ENCODE data around the gene TAF4.

Gene TAF4

DNA sequence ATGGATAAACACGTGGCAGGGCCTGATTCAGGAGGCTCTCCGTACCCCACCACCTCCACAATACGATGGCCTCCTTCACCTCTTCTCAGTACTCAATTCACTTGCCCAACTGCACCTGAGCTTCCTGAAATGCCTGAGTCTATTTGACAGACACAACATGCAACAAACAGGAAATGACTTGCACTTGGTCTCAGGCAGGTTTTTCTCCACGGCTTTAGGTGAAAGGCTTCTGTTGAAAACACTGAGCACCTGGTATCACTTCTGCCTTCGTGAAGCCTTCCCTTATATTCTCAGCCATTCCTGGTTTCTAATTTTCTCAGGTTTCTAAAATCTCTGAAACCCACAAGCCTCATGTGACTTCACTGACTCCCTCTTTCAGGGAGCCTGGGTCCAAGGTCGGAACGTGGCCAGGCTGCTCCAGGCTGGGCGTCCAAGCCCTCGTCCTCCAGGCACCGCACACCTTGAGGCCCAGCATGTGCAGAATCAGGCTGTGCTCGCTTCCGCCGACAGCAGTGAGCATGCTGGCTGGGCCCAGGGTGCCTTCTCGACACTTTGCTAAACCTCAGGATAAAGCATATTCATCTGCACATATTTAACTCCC lies 34.7 kb downstream of the TAF4 start:
- H3K27ac ChIP-seq: peak overlapping the region; percentile 94
- TF ChIP-seq, protein P1, sequence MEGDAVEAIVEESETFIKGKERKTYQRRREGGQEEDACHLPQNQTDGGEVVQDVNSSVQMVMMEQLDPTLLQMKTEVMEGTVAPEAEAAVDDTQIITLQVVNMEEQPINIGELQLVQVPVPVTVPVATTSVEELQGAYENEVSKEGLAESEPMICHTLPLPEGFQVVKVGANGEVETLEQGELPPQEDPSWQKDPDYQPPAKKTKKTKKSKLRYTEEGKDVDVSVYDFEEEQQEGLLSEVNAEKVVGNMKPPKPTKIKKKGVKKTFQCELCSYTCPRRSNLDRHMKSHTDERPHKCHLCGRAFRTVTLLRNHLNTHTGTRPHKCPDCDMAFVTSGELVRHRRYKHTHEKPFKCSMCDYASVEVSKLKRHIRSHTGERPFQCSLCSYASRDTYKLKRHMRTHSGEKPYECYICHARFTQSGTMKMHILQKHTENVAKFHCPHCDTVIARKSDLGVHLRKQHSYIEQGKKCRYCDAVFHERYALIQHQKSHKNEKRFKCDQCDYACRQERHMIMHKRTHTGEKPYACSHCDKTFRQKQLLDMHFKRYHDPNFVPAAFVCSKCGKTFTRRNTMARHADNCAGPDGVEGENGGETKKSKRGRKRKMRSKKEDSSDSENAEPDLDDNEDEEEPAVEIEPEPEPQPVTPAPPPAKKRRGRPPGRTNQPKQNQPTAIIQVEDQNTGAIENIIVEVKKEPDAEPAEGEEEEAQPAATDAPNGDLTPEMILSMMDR (IDR thresholded peaks at IDR 0.05): no peak
- peak overlapping the region; percentile 48 to 49 for H3K4me3 ChIP-seq (ENCODE audit: low read depth in 1 of 2, low read length in 1 of 2)

DNA sequence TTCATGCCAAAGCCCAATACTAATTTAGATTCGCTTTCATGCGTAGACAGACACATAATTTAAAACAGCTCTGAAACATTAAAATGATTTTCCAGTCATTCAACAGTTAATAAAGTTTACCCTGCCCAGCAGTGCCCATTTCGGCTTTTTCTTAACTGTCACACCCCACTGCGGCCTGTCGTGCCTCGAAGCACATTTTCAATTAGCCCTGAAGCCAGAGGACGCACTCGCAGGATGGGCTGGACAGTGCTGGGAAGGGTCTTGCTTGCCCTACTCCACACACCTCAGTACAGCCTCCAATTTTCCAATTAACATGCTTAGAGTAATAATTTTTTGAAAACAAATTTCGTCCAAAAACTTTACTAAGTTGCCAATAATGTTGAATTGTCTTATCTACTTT lies 35.3 kb downstream of the TAF4 start:
- Histone ChIP-seq H3K36me3 (no peaks in the 10 kb centered on the region), H3K4me3 (ENCODE audit: low read depth in 1 of 2, low read length in 1 of 2) (peak overlapping the region; percentile 48 to 49), H3K4me1 (ENCODE audit: control insufficient read depth in 1 of 2, insufficient read depth in 1 of 2, low read depth in 1 of 2, low read length in 1 of 2) (peaks cover 36 to 44% of the 10 kb centered on the region in 2 experiments), H3K27me3 (no peaks in the 10 kb centered on the region), H3K9me3 (no peaks in the 10 kb centered on the region), H3K27ac (peak overlapping the region; percentile 94)
- TF ChIP-seq, protein P1 (IDR thresholded peaks at IDR 0.05): no peak

More for the DNA sequence above, 34.7 kb downstream of the TAF4 start:
- Histone ChIP-seq H3K27me3 (no peaks in the 10 kb centered on the region), H3K4me1 (ENCODE audit: control insufficient read depth in 1 of 2, insufficient read depth in 1 of 2, low read depth in 1 of 2, low read length in 1 of 2) (peaks cover 32 to 39% of the 10 kb centered on the region in 2 experiments), H3K36me3 (no peaks in the 10 kb centered on the region), H3K9me3 (no peaks in the 10 kb centered on the region)

DNA sequence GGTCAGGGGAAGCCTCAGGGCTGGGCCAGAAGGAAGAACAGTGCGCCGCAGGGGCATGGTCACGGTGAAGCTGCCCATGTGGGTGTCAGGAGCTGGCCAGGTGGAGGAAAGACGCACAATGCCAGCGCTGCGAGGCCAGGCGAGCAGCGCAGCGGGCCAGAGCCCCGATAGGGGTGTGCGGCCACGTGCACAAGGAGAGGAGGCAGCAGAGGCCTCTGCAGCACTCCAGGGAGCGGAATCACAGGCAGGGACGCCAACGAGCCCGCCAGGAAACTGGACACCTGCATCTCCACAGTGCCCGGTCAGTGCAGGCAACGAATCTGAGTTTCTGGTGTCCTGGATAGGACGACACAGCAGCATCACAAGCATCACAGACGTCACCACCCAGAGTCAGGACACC lies 35.7 kb downstream of the TAF4 start:
- peaks cover 36 to 44% of the 10 kb centered on the region in 2 experiments for H3K4me1 ChIP-seq (ENCODE audit: control insufficient read depth in 1 of 2, insufficient read depth in 1 of 2, low read depth in 1 of 2, low read length in 1 of 2)
- H3K36me3 ChIP-seq: no peaks in the 10 kb centered on the region
- peak overlapping the region in 1 of 2 experiments; percentile 48 for H3K4me3 ChIP-seq (ENCODE audit: low read depth in 1 of 2, low read length in 1 of 2)
- no peaks in the 10 kb centered on the region for H3K9me3 ChIP-seq
- peak overlapping the region; percentile 94 for H3K27ac ChIP-seq
- H3K27me3 ChIP-seq: no peaks in the 10 kb centered on the region
- TF ChIP-seq, protein P1 (IDR thresholded peaks at IDR 0.05): no peak

DNA sequence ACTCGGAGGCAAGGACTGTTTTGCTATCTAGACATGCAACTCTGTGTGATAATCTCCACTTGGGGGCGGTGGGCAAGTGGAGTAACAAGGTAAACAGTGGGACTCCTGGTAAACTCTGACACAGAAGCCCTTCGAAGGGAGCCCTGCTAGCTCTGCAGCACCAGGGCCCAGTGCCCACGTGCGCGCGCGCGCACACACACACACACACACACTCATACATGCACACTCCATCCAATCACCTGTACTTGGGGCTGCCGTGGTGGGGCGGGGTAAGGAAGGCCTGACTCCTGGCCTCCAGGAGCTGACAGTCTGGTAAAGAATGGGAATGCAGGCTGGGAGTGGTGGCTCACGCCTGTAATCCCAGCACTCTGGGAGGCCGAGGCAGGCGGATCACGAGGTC lies 36.4 kb downstream of the TAF4 start:
- Histone ChIP-seq H3K4me1 (ENCODE audit: control insufficient read depth in 1 of 2, insufficient read depth in 1 of 2, low read depth in 1 of 2, low read length in 1 of 2) (peaks cover 36 to 44% of the 10 kb centered on the region in 2 experiments), H3K27ac (no peak overlapping the region), H3K36me3 (no peaks in the 10 kb centered on the region), H3K9me3 (no peaks in the 10 kb centered on the region), H3K4me3 (ENCODE audit: low read depth in 1 of 2, low read length in 1 of 2) (no peak overlapping the region), H3K27me3 (no peaks in the 10 kb centered on the region)
- TF ChIP-seq, protein P1 (IDR thresholded peaks at IDR 0.05): no peak

DNA sequence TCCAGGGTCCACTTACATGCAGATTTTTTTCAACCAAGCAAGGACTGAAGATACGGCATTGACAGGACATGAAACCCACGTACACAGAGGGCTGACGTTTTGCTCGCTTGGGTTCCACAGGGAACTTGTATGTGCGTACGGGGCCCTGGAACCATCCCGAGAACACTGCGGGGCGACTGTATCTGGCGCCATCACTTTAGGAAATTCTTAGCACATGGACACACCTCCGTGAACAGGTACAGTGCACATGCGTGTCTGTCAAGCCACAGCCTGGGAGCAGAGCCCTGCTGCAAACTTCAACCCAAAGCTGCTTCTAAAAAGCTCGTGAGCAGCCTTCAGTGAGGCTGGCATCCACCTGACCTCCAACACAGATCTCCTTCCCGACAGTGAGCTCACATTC lies 37.3 kb downstream of the TAF4 start:
- TF ChIP-seq, protein P1 (IDR thresholded peaks at IDR 0.05): no peak
- Histone ChIP-seq H3K4me3 (ENCODE audit: low read depth in 1 of 2, low read length in 1 of 2) (no peak overlapping the region), H3K4me1 (ENCODE audit: control insufficient read depth in 1 of 2, insufficient read depth in 1 of 2, low read depth in 1 of 2, low read length in 1 of 2) (peaks cover 36 to 44% of the 10 kb centered on the region in 2 experiments), H3K27me3 (no peaks in the 10 kb centered on the region), H3K36me3 (no peaks in the 10 kb centered on the region), H3K27ac (no peak overlapping the region), H3K9me3 (no peaks in the 10 kb centered on the region)

Data from neutrophil (primary cell).